Mesendoderm (in vitro differentiated cells): Measurements from ENCODE around the gene SMIM10L2A.
A peak's percentile ranks its signal among the peaks of the same experiment; 100 is the strongest.
"Not testable (repeated sequence)": the region's sequence is repeated elsewhere in the genome, so short reads cannot be mapped to it uniquely, and the experiment has no call there.

ENCODE experiments used
- DNase-seq: peaks from one replicate; pipeline ENCODE4 v3.0.0; 2013
- H2AK5ac ChIP-seq: 2 replicates; pipeline ENCODE4 v1.6.1; 2013; ENCODE audit warnings: low read length, inconsistent platforms
- H2BK120ac ChIP-seq: 2 replicates; pipeline ENCODE4 v1.6.1; 2013; ENCODE audit warnings: low read depth, mild to moderate bottlenecking, low read length, moderate library complexity, mixed read lengths
- H2BK15ac ChIP-seq: replicated peaks from 2 replicates; pipeline ENCODE4 v1.6.1; 2013; ENCODE audit warnings: low read depth, mild to moderate bottlenecking, moderate library complexity
- H2BK5ac ChIP-seq: 2 replicates; pipeline ENCODE4 v1.6.1; 2013; ENCODE audit warnings: low read length, inconsistent platforms
- H3K18ac ChIP-seq: 2 replicates; pipeline ENCODE4 v1.6.1; 2013; ENCODE audit warnings: mild to moderate bottlenecking, low read length, mixed read lengths
- H3K23ac ChIP-seq: one replicate; pipeline ENCODE4 v1.6.1; 2013; ENCODE audit warnings: low read length
- H3K27ac ChIP-seq: 2 replicates; pipeline ENCODE4 v1.5.1; 2013; ENCODE audit warnings: low read depth, mild to moderate bottlenecking, inconsistent platforms, low read length, moderate library complexity
- H3K27me3 ChIP-seq: 2 replicates; pipeline ENCODE4 v1.6.1; 2013; ENCODE audit warnings: low read length, control low read depth, mild to moderate bottlenecking, inconsistent platforms; ENCODE audit not compliant: insufficient read depth, poor library complexity
- H3K36me3 ChIP-seq: 2 replicates; pipeline ENCODE4 v1.6.1; 2013; ENCODE audit warnings: low read length, inconsistent platforms; ENCODE audit not compliant: control insufficient read depth, insufficient read depth
- H3K4ac ChIP-seq: one replicate; pipeline ENCODE4 v1.6.1; 2013; ENCODE audit warnings: low read depth, mild to moderate bottlenecking, low read length, moderate library complexity
- H3K4me1 ChIP-seq: 2 replicates; pipeline ENCODE4 v1.6.1; 2013; ENCODE audit warnings: low read depth, low read length, inconsistent platforms; ENCODE audit not compliant: control insufficient read depth
- H3K4me2 ChIP-seq: 2 replicates; pipeline ENCODE4 v1.6.1; 2013; ENCODE audit warnings: low read length
- H3K4me3 ChIP-seq: 2 replicates; pipeline ENCODE4 v1.5.1; 2013; ENCODE audit warnings: mild to moderate bottlenecking, low read length
- H3K56ac ChIP-seq: one replicate; pipeline ENCODE4 v1.6.1; 2013; ENCODE audit warnings: low read length
- H3K79me1 ChIP-seq: 2 replicates; pipeline ENCODE4 v1.6.1; 2013; ENCODE audit warnings: low read length, inconsistent platforms
- H3K79me2 ChIP-seq: 2 replicates; pipeline ENCODE4 v1.6.1; 2013; ENCODE audit warnings: mild to moderate bottlenecking, low read length; ENCODE audit not compliant: control insufficient read depth, insufficient read depth
- H3K9ac ChIP-seq: 2 replicates; pipeline ENCODE4 v1.6.1; 2013; ENCODE audit warnings: low read length, inconsistent platforms
- H4K5ac ChIP-seq: one replicate; pipeline ENCODE4 v1.6.1; 2013; ENCODE audit warnings: low read length
- H4K8ac ChIP-seq: one replicate; pipeline ENCODE4 v1.6.1; 2013; ENCODE audit warnings: low read depth, mild to moderate bottlenecking, control low read depth, low read length, moderate library complexity
- WGBS: extraction: QIAGEN DNeasy Blood & Tissue Kit; methylation state at CpG from one replicate; pipeline ENCODE4 v1.1.7; 2013; ENCODE audit warnings: low lambda C conversion rate, missing lambda C conversion rate; ENCODE audit not compliant: insufficient coverage; ENCODE audit errors: extremely low coverage; 5-methylcytosine and 5-hydroxymethylcytosine counted together

Gene SMIM10L2A

DNA sequence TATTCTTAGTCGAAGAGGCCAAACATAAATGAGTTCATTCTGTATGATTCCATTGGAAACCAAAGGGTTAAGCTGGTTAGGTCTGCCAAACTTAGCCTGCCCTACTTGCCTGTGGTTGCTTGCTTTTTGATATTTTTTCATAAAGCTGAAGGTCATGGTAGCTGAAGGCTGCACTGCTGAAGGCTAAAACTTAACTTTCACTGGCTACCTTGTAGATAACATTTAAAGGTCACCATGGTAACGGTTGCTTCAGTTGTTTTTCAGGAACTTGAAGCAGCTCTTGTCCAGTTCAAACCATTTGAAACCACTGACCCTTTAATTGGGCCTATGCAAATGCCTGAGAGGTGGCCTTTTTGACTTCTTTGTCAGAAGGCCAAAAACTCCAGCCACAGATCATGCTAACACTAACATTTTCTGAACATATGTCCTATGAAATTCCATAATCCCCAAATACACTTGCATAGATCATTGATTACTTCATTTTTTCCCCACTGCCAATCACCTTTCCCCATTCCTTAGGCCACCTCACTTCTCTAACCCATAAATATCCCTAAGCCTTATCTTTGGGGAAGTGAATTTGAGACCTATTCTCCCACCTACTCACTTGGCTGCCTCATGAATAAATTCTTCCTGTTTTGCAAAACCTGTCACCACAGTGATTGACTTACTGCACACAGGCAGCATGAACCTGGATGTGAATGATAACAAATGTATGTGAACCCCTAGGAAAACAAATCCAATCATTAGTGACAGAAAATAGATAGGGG is 10.7 kb upstream of the SMIM10L2A start:
- H4K5ac ChIP-seq = no peak overlapping the region
- no peak overlapping the region for H2AK5ac ChIP-seq
- H3K9ac ChIP-seq = no peak overlapping the region
- H3K23ac ChIP-seq = no peak overlapping the region
- H3K4me1 ChIP-seq = no peaks in the 10 kb centered on the region
- no peak overlapping the region for H3K4ac ChIP-seq
- peak; percentile 22 for DNase-seq
- H3K27me3 ChIP-seq = no peaks in the 10 kb centered on the region
- H3K36me3 ChIP-seq = no peaks in the 10 kb centered on the region
- no peak overlapping the region for H3K4me3 ChIP-seq
- WGBS = no CpG with 5 or more reads among the region's 2 CpGs
- H3K18ac ChIP-seq = no peak overlapping the region
- H2BK5ac ChIP-seq = no peak overlapping the region
- H2BK15ac ChIP-seq = no peak overlapping the region
- H3K79me2 ChIP-seq = no peaks in the 10 kb centered on the region
- H3K4me2 ChIP-seq = no peak overlapping the region
- H3K56ac ChIP-seq = no peak overlapping the region
- H3K27ac ChIP-seq = no peak overlapping the region
- H4K8ac ChIP-seq = no peak overlapping the region
- H2BK120ac ChIP-seq = no peak overlapping the region
- H3K79me1 ChIP-seq = no peaks in the 10 kb centered on the region

DNA sequence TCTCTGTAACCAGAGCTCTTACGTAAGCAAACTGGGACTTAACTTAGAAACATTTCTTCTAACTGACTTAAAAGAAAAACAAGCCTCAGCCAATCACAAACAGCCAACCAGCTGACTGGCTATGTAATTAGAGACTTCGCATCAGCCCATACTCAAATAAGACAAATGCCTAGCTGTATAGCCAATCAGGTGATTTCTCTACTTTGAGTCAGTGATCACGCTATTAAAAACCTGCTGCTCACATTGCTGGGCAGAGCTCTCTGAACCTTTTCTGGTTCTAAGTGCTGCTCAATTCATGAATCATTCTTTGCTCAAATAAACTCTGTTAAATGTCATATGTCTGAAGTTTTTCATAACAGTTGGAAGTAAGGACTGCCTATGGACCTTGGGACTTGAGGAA is 9.9 kb upstream of the SMIM10L2A start:
- no peak overlapping the region for H3K56ac ChIP-seq
- no peak overlapping the region for H2AK5ac ChIP-seq
- no peaks in the 10 kb centered on the region for H3K36me3 ChIP-seq
- no peak overlapping the region for H3K23ac ChIP-seq
- WGBS = no CpG with 5 or more reads among the region's 3 CpGs
- H3K4me3 ChIP-seq = no peak overlapping the region
- no peak overlapping the region for H4K8ac ChIP-seq
- H3K18ac ChIP-seq = no peak overlapping the region
- no peak overlapping the region for H4K5ac ChIP-seq
- no peak overlapping the region for H3K9ac ChIP-seq
- no peaks in the 10 kb centered on the region for H3K79me2 ChIP-seq
- no peaks in the 10 kb centered on the region for H3K4me1 ChIP-seq
- DNase-seq = no peak
- H3K27me3 ChIP-seq = no peaks in the 10 kb centered on the region
- no peak overlapping the region for H2BK5ac ChIP-seq
- no peak overlapping the region for H2BK120ac ChIP-seq
- no peak overlapping the region for H3K27ac ChIP-seq
- no peak overlapping the region for H3K4me2 ChIP-seq
- no peak overlapping the region for H3K4ac ChIP-seq
- H2BK15ac ChIP-seq = no peak overlapping the region
- no peaks in the 10 kb centered on the region for H3K79me1 ChIP-seq

DNA sequence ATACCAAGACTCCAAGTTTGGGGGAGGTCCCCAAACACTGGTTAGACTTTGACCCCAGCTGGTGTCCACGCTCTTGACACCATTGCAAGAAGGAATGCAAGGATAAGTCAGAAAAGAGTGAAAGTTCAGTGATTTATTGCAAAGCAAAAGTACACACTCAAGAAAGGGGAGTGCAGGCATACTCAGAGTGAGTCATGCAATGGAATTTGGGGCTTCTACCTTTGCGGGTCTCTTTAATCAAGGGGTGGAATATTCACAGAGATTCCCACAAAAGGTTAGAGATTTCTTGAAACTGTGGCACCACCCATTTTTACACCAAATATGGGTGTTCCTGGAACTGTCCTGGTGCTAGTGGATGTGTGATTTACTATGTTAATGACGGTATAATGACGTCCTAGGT is 5.2 kb upstream of the SMIM10L2A start:
- Histone ChIP-seq H4K8ac (no peak overlapping the region), H3K79me1 (no peaks in the 10 kb centered on the region), H3K18ac (no peak overlapping the region), H3K4me2 (no peak overlapping the region), H3K79me2 (no peaks in the 10 kb centered on the region), H3K27ac (no peak overlapping the region), H3K27me3 (no peaks in the 10 kb centered on the region), H4K5ac (no peak overlapping the region), H3K4me1 (no peaks in the 10 kb centered on the region), H2BK120ac (no peak overlapping the region), H3K36me3 (no peaks in the 10 kb centered on the region), H3K4ac (no peak overlapping the region), H3K4me3 (no peak overlapping the region), H3K23ac (no peak overlapping the region), H3K9ac (no peak overlapping the region), H2BK5ac (no peak overlapping the region), H2AK5ac (no peak overlapping the region), H3K56ac (no peak overlapping the region), H2BK15ac (no peak overlapping the region)
- DNase-seq = no peak
- whole genome bisulfite sequencing = no CpG with 5 or more reads among the region's 4 CpGs

- no peak overlapping the region for H3K27ac ChIP-seq
- H2BK5ac ChIP-seq = no peak overlapping the region
- H3K18ac ChIP-seq = no peak overlapping the region
- no peak overlapping the region for H2BK120ac ChIP-seq
- no peak overlapping the region for H3K4me3 ChIP-seq
- no peak for DNase-seq
- H3K4ac ChIP-seq = no peak overlapping the region
- H3K79me2 ChIP-seq = no peaks in the 10 kb centered on the region
- no peak overlapping the region for H2AK5ac ChIP-seq
- no peak overlapping the region for H4K8ac ChIP-seq
- no peaks in the 10 kb centered on the region for H3K4me1 ChIP-seq
- no peak overlapping the region for H4K5ac ChIP-seq
- no peaks in the 10 kb centered on the region for H3K79me1 ChIP-seq
- H3K56ac ChIP-seq = no peak overlapping the region
- H3K23ac ChIP-seq = no peak overlapping the region
- no peaks in the 10 kb centered on the region for H3K36me3 ChIP-seq
- H3K27me3 ChIP-seq = no peaks in the 10 kb centered on the region
- no peak overlapping the region for H3K9ac ChIP-seq
- no CpG with 5 or more reads among the region's 12 CpGs for WGBS
- H3K4me2 ChIP-seq = no peak overlapping the region
- no peak overlapping the region for H2BK15ac ChIP-seq
Measured at GRCh38 chrX:135420831-135421230, 913 bp upstream of the SMIM10L2A start.

GRCh38 chrX:135421537-135421931 is 210 bp upstream of the SMIM10L2A start:
- Histone ChIP-seq H3K56ac (peak overlapping the region; percentile 56), H3K27me3 (no peaks in the 10 kb centered on the region), H3K4me2 (no peak overlapping the region), H3K4ac (no peak overlapping the region), H3K18ac (no peak overlapping the region), H2BK15ac (no peak overlapping the region), H3K36me3 (no peaks in the 10 kb centered on the region), H3K4me1 (no peaks in the 10 kb centered on the region), H4K5ac (no peak overlapping the region), H3K79me1 (no peaks in the 10 kb centered on the region), H3K23ac (no peak overlapping the region), H3K9ac (no peak overlapping the region), H2AK5ac (no peak overlapping the region), H3K4me3 (no peak overlapping the region), H3K27ac (no peak overlapping the region), H2BK120ac (no peak overlapping the region), H4K8ac (no peak overlapping the region), H2BK5ac (no peak overlapping the region), H3K79me2 (no peaks in the 10 kb centered on the region)
- peak; percentile 75 for DNase-seq
- no CpG with 5 or more reads among the region's 29 CpGs for WGBS

GRCh38 chrX:135422810-135423168 is 1.0 kb downstream of the SMIM10L2A start:
- H4K8ac ChIP-seq, H3K4ac ChIP-seq, H3K4me1 ChIP-seq, H3K79me1 ChIP-seq, H2BK5ac ChIP-seq, H2BK120ac ChIP-seq, H3K36me3 ChIP-seq, H3K4me3 ChIP-seq, H3K4me2 ChIP-seq, H3K27ac ChIP-seq, H3K23ac ChIP-seq, H2AK5ac ChIP-seq, H3K56ac ChIP-seq, DNase-seq, H2BK15ac ChIP-seq, H3K79me2 ChIP-seq, H3K18ac ChIP-seq, H3K27me3 ChIP-seq, H4K5ac ChIP-seq, H3K9ac ChIP-seq: not testable (repeated sequence)
- WGBS = no CpG with 5 or more reads among the region's 10 CpGs
